ES-I3 (cell line): ENCODE results near the gene NXPE4.

Source experiments
- H3K36me3 ChIP-seq: 2 replicates; pipeline ENCODE4 v1.6.1; 2013; ENCODE audit warnings: mild to moderate bottlenecking, low read length, control low read depth, moderate library complexity; ENCODE audit not compliant: insufficient read depth
- H3K4me1 ChIP-seq: 2 replicates; pipeline ENCODE4 v1.6.1; 2013; ENCODE audit warnings: mild to moderate bottlenecking, control low read depth, low read length; ENCODE audit not compliant: insufficient read depth
- H3K9ac ChIP-seq: 2 replicates; pipeline ENCODE4 v1.6.1; 2013; ENCODE audit warnings: low read depth, mild to moderate bottlenecking, low read length, moderate library complexity
- H3K9me3 ChIP-seq: 2 replicates; pipeline ENCODE4 v1.6.1; 2013; ENCODE audit warnings: mild to moderate bottlenecking, low read length, moderate library complexity; ENCODE audit not compliant: control insufficient read depth, insufficient read depth

Gene NXPE4

GRCh38 chr11:114559425-114560310 lies 35.9 kb downstream of the NXPE4 start, which contains the start of gene NXPE1:
Gene NXPE1, minus strand, starts transcription at chr11:114559881. Its CDS starts 8,680 bp downstream, at chr11:114551201.
- H3K4me1 ChIP-seq = no peaks in the 10 kb centered on the region
- no peak within 1 kb of the TSS for H3K9ac ChIP-seq
- no peaks in the 10 kb centered on the region for H3K9me3 ChIP-seq
- H3K36me3 ChIP-seq = no peaks in the 10 kb centered on the region

GRCh38 chr11:114556135-114556534 lies 39.5 kb downstream of the NXPE4 start:
- H3K9ac ChIP-seq = no peak overlapping the region
- H3K4me1 ChIP-seq = no peaks in the 10 kb centered on the region
- H3K9me3 ChIP-seq = no peaks in the 10 kb centered on the region

GRCh38 chr11:114553642-114554041 lies 41.9 kb downstream of the NXPE4 start:
- Histone ChIP-seq H3K9me3 (no peaks in the 10 kb centered on the region), H3K4me1 (no peaks in the 10 kb centered on the region), H3K36me3 (no peaks in the 10 kb centered on the region), H3K9ac (no peak overlapping the region)

More at GRCh38 chr11:114556135-114556534, 39.5 kb downstream of the NXPE4 start:
- no peaks in the 10 kb centered on the region for H3K36me3 ChIP-seq

GRCh38 chr11:114551060-114551459 lies 44.5 kb downstream of the NXPE4 start:
- Histone ChIP-seq H3K9me3 (no peaks in the 10 kb centered on the region), H3K9ac (no peak overlapping the region), H3K36me3 (no peaks in the 10 kb centered on the region), H3K4me1 (no peaks in the 10 kb centered on the region)

GRCh38 chr11:114525682-114526081 lies 69.9 kb downstream of the NXPE4 start:
- Histone ChIP-seq H3K36me3 (0 out of 2 replicates have a peak, but pooled peaks cover 3% of the 10 kb centered on the region), H3K9ac (no peak overlapping the region), H3K4me1 (no peaks in the 10 kb centered on the region), H3K9me3 (no peaks in the 10 kb centered on the region; the same call in 1 of the 2 replicates)

GRCh38 chr11:114524122-114524521 lies 71.5 kb downstream of the NXPE4 start:
- H3K9ac ChIP-seq = no peak overlapping the region
- no peaks in the 10 kb centered on the region for H3K4me1 ChIP-seq
- no peaks in the 10 kb centered on the region for H3K36me3 ChIP-seq
- no peaks in the 10 kb centered on the region; the same call in 1 of the 2 replicates for H3K9me3 ChIP-seq

GRCh38 chr11:114522818-114523217 lies 72.8 kb downstream of the NXPE4 start:
- Histone ChIP-seq H3K4me1 (no peaks in the 10 kb centered on the region), H3K9ac (no peak overlapping the region), H3K9me3 (no peaks in the 10 kb centered on the region; the same call in 1 of the 2 replicates), H3K36me3 (no peaks in the 10 kb centered on the region)
